Neural cell (in vitro differentiated cells): ENCODE data around the gene VPS8. TPM values are rescaled to one million over a fixed set of nuclear protein-coding genes. Genes with fewer than 3 reads are reported as not detected.

Experiments
- H2AFZ ChIP-seq: fragments of 200-600, 300-800 bp; sonication (generic), shearing (Covaris generic); 2 replicates; pipeline ENCODE4 v1.6.0; 2014; ENCODE audit warnings: low read depth, mild to moderate bottlenecking, antibody characterized with exemption, low read length, moderate library complexity
- H3F3A ChIP-seq: fragments of 200-600 bp; shearing (Covaris generic); 2 replicates; pipeline ENCODE4 v1.6.1; 2016; ENCODE audit warnings: mild to moderate bottlenecking, moderate library complexity, mixed read lengths, antibody characterized with exemption, low read length; ENCODE audit not compliant: insufficient read depth, poor library complexity, severe bottlenecking
- H3K27ac ChIP-seq: fragments of 200-600, 300-800 bp; sonication (generic), shearing (Covaris generic); 2 replicates; pipeline ENCODE4 v1.5.1; 2014; ENCODE audit warnings: mild to moderate bottlenecking, low read length, moderate library complexity
- H3K27me3 ChIP-seq: fragments of 300-800, 200-600 bp; sonication (generic), shearing (Covaris generic); 2 replicates; pipeline ENCODE4 v1.6.0; 2014; ENCODE audit warnings: mild to moderate bottlenecking, low read depth, low read length, moderate library complexity; ENCODE audit not compliant: insufficient read depth
- H3K36me3 ChIP-seq: fragments of 300-800, 200-600 bp; sonication (generic), shearing (Covaris generic); 2 replicates; pipeline ENCODE4 v1.5.1; 2014; ENCODE audit warnings: mild to moderate bottlenecking, antibody characterized with exemption, low read length, moderate library complexity; ENCODE audit not compliant: insufficient read depth
- H3K4me2 ChIP-seq: fragments of 300-800, 200-600 bp; sonication (generic), shearing (Covaris generic); 2 replicates; pipeline ENCODE4 v1.6.0; 2014; ENCODE audit warnings: mild to moderate bottlenecking, low read length
- H3K4me3 ChIP-seq: fragments of 300-800, 200-600 bp; sonication (generic), shearing (Covaris generic); 2 replicates; pipeline ENCODE4 v1.5.1; 2014; ENCODE audit warnings: mild to moderate bottlenecking, low read length, moderate library complexity
- H3K79me2 ChIP-seq: fragments of 200-600 bp; shearing (Covaris generic); replicated peaks from 2 replicates; pipeline ENCODE4 v1.6.0; 2014; ENCODE audit warnings: mild to moderate bottlenecking, low read length, moderate library complexity; ENCODE audit not compliant: insufficient read depth
- H3K9ac ChIP-seq: fragments of 300-800, 200-600 bp; sonication (generic), shearing (Covaris generic); 2 replicates; pipeline ENCODE4 v1.6.1; 2016; ENCODE audit warnings: mild to moderate bottlenecking, low read length, mixed read lengths
- H3K9me2 ChIP-seq: fragments of 200-600 bp; shearing (Covaris generic); 2 replicates; pipeline ENCODE4 v1.6.1; 2016; ENCODE audit warnings: mild to moderate bottlenecking, low read length, mixed read lengths; ENCODE audit not compliant: insufficient read depth
- H3K9me3 ChIP-seq: fragments of 200-600, 300-800 bp; sonication (generic), shearing (Covaris generic); 2 replicates; pipeline ENCODE4 v1.6.1; 2016; ENCODE audit warnings: mild to moderate bottlenecking, mixed run types, low read length, moderate library complexity, mixed read lengths
- H4K20me1 ChIP-seq: fragments of 200-600 bp; shearing (Covaris generic); 2 replicates; pipeline ENCODE4 v1.6.1; 2016; ENCODE audit warnings: mild to moderate bottlenecking, mixed run types; ENCODE audit not compliant: insufficient read depth
- EP300 ChIP-seq: fragments of 450-650 bp; conservative IDR thresholded peaks from 2 replicates; pipeline ENCODE4 v1.6.1; 2014; ENCODE audit warnings: antibody characterized with exemption, mild to moderate bottlenecking, moderate library complexity; ENCODE audit not compliant: poor library complexity, severe bottlenecking
- EZH2 ChIP-seq: fragments of 200-600, 300-800 bp; shearing (Covaris generic), sonication (generic); IDR thresholded peaks from 2 replicates; pipeline ENCODE4 v1.6.1; 2014; ENCODE audit warnings: antibody characterized with exemption, low read length, borderline replicate concordance, mild to moderate bottlenecking; ENCODE audit not compliant: insufficient read depth, poor library complexity, severe bottlenecking
- MXI1 ChIP-seq: fragments of 450-650 bp; conservative IDR thresholded peaks from 2 replicates; pipeline ENCODE4 v1.6.1; 2014; ENCODE audit warnings: antibody characterized with exemption, mild to moderate bottlenecking; ENCODE audit not compliant: poor library complexity, severe bottlenecking
- POLR2AphosphoS5 ChIP-seq: IDR thresholded peaks from 2 replicates; pipeline ENCODE4 v1.6.1; 2012
- RAD21 ChIP-seq: fragments of 450-650 bp; conservative IDR thresholded peaks from 2 replicates; pipeline ENCODE4 v1.6.1; 2014; ENCODE audit warnings: antibody characterized with exemption, mild to moderate bottlenecking, moderate library complexity
- SMC3 ChIP-seq: fragments of 450-650 bp; conservative IDR thresholded peaks from 2 replicates; pipeline ENCODE4 v1.6.1; 2014; ENCODE audit warnings: antibody characterized with exemption, mild to moderate bottlenecking, moderate library complexity; ENCODE audit not compliant: poor library complexity
- TAF1 ChIP-seq: IDR thresholded peaks from 2 replicates; pipeline ENCODE4 v1.6.1; 2012; ENCODE audit warnings: low read depth
- polyA plus RNA-seq: library from polyadenylated mRNA; depleted of rRNA; stranded (reverse); fragments of >200 nt; gene quantifications from 2 replicates; pipeline ENCODE4 v1.2.3, GENCODE V29; 2014
- TF ChIP-seq, protein P1 (sequence below): fragments of 450-650 bp; IDR thresholded peaks from 2 replicates; pipeline ENCODE4 v1.5.1; 2014; ENCODE audit warnings: antibody characterized with exemption, mild to moderate bottlenecking, moderate library complexity; ENCODE audit not compliant: poor library complexity, severe bottlenecking
- TF ChIP-seq, protein P2 (sequence below): IDR thresholded peaks from 2 replicates; pipeline ENCODE4 v1.6.1; 2012; ENCODE audit warnings: borderline replicate concordance

Gene VPS8
- polyA plus RNA-seq, 1 donor from 2014 or later: 146 TPM

DNA sequence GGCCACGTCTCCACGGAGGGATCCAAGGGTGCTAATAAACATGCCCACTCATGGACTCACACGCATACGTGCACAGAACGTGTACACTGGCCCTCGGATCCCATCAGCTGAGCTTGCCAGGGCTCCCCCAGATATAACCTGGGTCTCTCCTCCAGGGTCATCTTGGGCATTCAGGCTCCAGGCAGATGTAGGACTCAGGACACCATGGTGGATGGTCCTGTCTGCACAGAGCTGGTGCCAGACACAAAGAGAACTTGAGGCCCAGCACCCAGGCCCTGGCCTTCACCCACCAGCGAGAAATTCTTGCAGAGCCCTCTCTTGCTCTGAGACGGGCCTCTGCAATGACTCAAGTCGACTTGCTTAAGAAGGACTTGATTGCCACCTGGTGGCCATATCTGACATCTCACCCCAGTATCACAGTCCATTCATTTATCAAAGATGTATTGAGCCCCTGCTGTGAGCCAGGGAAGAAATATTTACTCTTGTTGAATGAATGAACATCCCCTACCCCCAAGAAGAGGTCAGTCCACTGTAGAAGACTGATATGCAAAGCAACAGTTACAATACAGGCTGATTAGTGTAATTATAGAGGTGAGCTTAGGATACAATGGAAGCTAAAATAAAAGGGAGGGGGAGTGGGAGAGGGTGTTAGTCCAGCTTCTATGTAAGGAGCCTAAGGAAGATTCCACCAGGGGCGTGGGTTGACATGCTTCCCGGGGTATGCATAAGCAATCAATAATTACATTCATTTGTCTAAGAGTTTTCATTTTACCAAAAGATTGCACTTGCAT, 34.2 kb upstream of the VPS8 start:
- H3K27ac ChIP-seq: no peak overlapping the region
- no peaks in the 10 kb centered on the region for H3K9me3 ChIP-seq
- H3K36me3 ChIP-seq: no peaks in the 10 kb centered on the region
- H4K20me1 ChIP-seq: no peaks in the 10 kb centered on the region
- H3K79me2 ChIP-seq: no peaks in the 10 kb centered on the region
- no peak overlapping the region for H3K9ac ChIP-seq
- H3K9me2 ChIP-seq: no peaks in the 10 kb centered on the region
- H3K27me3 ChIP-seq: no peaks in the 10 kb centered on the region
- H2AFZ ChIP-seq: no peak overlapping the region
- no peak overlapping the region for H3K4me2 ChIP-seq
- TF ChIP-seq EZH2 (no peak), RAD21 (peak; percentile 99), SMC3 (peak; percentile 100), TAF1 (no peak), POLR2AphosphoS5 (no peak)
- TF ChIP-seq, protein P1, sequence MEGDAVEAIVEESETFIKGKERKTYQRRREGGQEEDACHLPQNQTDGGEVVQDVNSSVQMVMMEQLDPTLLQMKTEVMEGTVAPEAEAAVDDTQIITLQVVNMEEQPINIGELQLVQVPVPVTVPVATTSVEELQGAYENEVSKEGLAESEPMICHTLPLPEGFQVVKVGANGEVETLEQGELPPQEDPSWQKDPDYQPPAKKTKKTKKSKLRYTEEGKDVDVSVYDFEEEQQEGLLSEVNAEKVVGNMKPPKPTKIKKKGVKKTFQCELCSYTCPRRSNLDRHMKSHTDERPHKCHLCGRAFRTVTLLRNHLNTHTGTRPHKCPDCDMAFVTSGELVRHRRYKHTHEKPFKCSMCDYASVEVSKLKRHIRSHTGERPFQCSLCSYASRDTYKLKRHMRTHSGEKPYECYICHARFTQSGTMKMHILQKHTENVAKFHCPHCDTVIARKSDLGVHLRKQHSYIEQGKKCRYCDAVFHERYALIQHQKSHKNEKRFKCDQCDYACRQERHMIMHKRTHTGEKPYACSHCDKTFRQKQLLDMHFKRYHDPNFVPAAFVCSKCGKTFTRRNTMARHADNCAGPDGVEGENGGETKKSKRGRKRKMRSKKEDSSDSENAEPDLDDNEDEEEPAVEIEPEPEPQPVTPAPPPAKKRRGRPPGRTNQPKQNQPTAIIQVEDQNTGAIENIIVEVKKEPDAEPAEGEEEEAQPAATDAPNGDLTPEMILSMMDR: peak; percentile 98
- TF ChIP-seq, protein P2, sequence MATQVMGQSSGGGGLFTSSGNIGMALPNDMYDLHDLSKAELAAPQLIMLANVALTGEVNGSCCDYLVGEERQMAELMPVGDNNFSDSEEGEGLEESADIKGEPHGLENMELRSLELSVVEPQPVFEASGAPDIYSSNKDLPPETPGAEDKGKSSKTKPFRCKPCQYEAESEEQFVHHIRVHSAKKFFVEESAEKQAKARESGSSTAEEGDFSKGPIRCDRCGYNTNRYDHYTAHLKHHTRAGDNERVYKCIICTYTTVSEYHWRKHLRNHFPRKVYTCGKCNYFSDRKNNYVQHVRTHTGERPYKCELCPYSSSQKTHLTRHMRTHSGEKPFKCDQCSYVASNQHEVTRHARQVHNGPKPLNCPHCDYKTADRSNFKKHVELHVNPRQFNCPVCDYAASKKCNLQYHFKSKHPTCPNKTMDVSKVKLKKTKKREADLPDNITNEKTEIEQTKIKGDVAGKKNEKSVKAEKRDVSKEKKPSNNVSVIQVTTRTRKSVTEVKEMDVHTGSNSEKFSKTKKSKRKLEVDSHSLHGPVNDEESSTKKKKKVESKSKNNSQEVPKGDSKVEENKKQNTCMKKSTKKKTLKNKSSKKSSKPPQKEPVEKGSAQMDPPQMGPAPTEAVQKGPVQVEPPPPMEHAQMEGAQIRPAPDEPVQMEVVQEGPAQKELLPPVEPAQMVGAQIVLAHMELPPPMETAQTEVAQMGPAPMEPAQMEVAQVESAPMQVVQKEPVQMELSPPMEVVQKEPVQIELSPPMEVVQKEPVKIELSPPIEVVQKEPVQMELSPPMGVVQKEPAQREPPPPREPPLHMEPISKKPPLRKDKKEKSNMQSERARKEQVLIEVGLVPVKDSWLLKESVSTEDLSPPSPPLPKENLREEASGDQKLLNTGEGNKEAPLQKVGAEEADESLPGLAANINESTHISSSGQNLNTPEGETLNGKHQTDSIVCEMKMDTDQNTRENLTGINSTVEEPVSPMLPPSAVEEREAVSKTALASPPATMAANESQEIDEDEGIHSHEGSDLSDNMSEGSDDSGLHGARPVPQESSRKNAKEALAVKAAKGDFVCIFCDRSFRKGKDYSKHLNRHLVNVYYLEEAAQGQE: no peak
- no peaks in the 10 kb centered on the region for H3F3A ChIP-seq
- H3K4me3 ChIP-seq: no peak overlapping the region

DNA sequence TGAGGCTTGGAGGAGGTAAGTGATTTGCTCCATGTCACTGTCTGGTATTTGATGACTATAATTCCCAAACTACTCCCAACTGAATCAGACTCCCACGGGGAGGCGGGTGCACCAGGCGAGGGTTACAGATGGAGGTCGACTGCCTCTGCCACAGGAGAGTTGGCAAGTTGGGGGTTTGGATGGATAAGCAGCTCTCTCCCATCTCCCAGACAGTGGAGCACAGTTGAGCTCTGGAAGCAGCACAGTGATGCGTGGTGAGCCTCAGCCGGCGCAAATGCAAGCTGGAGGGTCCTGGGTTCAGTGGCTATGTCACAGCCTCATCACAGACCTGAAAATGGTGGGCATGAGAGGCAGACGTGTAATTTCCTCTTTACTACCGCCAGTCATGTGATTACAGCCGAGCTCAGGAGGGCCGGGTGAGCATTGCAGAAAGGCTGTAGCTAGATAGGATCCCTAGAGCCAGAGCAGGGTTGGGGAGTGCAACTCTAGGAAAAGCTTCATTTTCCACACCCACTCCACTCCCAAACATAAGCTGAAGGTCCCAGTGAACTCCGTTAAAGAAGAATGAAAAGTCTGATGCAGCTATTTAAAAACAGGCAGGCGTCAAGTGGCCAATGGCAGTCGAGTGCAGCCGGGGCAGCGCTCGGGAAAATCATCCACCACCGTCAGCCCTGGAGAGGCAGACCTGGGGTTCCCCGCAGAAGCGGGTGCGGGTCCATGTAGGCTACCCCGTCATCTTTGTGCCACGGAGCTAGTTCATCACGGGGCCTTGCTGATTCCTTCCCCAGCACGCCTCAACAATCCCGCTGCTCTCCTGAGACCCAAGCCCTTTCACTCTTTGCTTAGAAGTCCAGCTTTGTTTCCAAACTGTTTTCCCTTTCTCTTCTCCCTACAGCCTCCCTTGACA, 33.3 kb upstream of the VPS8 start:
- no peak overlapping the region for H2AFZ ChIP-seq
- H3K27ac ChIP-seq: no peak overlapping the region
- no peak overlapping the region for H3K4me3 ChIP-seq
- H3F3A ChIP-seq: no peaks in the 10 kb centered on the region
- H3K9me3 ChIP-seq: no peaks in the 10 kb centered on the region
- TF ChIP-seq TAF1: no peak
- TF ChIP-seq, protein P1: no peak
- no peak for TF ChIP-seq MXI1
- no peak for TF ChIP-seq EZH2
- no peak for TF ChIP-seq EP300
- no peak for TF ChIP-seq RAD21
- no peak for TF ChIP-seq SMC3
- no peak for TF ChIP-seq POLR2AphosphoS5
- TF ChIP-seq, protein P2: no peak
- H3K9ac ChIP-seq: no peak overlapping the region
- no peaks in the 10 kb centered on the region for H3K27me3 ChIP-seq
- H3K36me3 ChIP-seq: no peaks in the 10 kb centered on the region
- H3K79me2 ChIP-seq: no peaks in the 10 kb centered on the region
- no peaks in the 10 kb centered on the region for H3K9me2 ChIP-seq
- H3K4me2 ChIP-seq: no peak overlapping the region
- H4K20me1 ChIP-seq: no peaks in the 10 kb centered on the region
